Sigmoid colon (tissue), 4 donors: ENCODE data around the gene DOCK1.

ENCODE experiments used
- EP300 ChIP-seq, 4 donors: sonication (generic); formaldehyde crosslinking; IDR thresholded peaks; one replicate each; pipeline ENCODE4 v1.6.1; 2017; ENCODE audit warnings: antibody characterized with exemption in 4 of 4
- POLR2A ChIP-seq, 2 donors: fragments of 450-650 bp; IDR thresholded peaks; one replicate each; pipeline ENCODE4 v1.6.1; 2016; ENCODE audit warnings: antibody characterized with exemption in 2 of 2, mild to moderate bottlenecking in 2 of 2, moderate library complexity in 2 of 2
- POLR2AphosphoS5 ChIP-seq, 4 donors: sonication (generic); formaldehyde crosslinking; IDR thresholded peaks; one replicate each; pipeline ENCODE4 v1.6.1; 2017; ENCODE audit warnings: antibody characterized with exemption in 4 of 4
- TF ChIP-seq, protein P1 (sequence below), 4 experiments: fragments of 450-650 bp in 3 of 4; fragments of 200-600 bp in 1 of 4; IDR thresholded peaks; one replicate each; pipeline ENCODE4 v1.5.1; 2016 to 2019; ENCODE audit warnings: antibody characterized with exemption in 4 of 4, mild to moderate bottlenecking in 3 of 4, moderate library complexity in 2 of 4

DNA sequence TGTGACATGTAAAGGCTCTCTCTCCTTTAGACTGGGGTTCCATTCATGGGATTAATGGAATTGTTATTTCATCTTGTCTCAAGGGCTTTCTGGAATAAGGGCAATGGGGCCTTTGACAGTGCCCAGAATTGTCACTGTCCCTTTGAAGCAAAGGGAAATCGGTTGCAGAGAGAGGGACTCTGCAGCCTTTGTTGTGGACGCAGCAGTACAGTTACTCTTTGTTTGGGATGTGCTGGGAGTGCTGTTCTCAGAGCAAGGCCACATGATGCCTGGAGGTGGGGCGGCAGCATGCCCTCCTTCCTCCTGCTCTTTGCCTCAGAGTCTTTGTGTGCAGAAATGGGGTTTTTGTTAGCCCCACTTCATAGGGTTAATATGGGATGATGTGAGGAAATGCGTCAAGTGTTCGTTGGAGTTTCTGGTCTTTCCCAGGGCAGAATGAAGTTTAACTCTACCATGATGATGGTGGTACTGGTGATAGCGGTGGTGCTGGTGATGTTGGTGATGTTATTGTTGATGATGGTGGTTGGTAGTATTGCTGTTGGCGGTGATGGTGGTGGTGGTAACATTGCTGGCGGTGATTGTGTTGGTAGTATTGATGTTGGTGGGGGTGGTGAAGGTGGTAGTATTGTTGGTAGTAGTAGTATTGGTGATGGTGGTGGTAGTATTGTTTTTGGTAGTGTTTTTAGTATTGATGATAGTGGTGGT is 45.3 kb downstream of the DOCK1 start:
- TF ChIP-seq, protein P1, sequence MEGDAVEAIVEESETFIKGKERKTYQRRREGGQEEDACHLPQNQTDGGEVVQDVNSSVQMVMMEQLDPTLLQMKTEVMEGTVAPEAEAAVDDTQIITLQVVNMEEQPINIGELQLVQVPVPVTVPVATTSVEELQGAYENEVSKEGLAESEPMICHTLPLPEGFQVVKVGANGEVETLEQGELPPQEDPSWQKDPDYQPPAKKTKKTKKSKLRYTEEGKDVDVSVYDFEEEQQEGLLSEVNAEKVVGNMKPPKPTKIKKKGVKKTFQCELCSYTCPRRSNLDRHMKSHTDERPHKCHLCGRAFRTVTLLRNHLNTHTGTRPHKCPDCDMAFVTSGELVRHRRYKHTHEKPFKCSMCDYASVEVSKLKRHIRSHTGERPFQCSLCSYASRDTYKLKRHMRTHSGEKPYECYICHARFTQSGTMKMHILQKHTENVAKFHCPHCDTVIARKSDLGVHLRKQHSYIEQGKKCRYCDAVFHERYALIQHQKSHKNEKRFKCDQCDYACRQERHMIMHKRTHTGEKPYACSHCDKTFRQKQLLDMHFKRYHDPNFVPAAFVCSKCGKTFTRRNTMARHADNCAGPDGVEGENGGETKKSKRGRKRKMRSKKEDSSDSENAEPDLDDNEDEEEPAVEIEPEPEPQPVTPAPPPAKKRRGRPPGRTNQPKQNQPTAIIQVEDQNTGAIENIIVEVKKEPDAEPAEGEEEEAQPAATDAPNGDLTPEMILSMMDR (IDR thresholded peaks at IDR 0.05) = no peak
- no peak for TF ChIP-seq POLR2AphosphoS5 (IDR thresholded peaks at IDR 0.05)
- no peak for TF ChIP-seq POLR2A (IDR thresholded peaks at IDR 0.05)
- TF ChIP-seq EP300 (IDR thresholded peaks at IDR 0.05) = no peak
